HG02642 (cell line): ENCODE data around the gene CTSZ.

Experiments
- ATAC-seq: cut with Tn5 transposase; IDR thresholded peaks from one replicate; pipeline ENCODE4 v1.9.1; 2021; ENCODE audit warnings: mild to moderate bottlenecking; ENCODE audit not compliant: unreplicated experiment, poor library complexity

The CTSZ gene

DNA sequence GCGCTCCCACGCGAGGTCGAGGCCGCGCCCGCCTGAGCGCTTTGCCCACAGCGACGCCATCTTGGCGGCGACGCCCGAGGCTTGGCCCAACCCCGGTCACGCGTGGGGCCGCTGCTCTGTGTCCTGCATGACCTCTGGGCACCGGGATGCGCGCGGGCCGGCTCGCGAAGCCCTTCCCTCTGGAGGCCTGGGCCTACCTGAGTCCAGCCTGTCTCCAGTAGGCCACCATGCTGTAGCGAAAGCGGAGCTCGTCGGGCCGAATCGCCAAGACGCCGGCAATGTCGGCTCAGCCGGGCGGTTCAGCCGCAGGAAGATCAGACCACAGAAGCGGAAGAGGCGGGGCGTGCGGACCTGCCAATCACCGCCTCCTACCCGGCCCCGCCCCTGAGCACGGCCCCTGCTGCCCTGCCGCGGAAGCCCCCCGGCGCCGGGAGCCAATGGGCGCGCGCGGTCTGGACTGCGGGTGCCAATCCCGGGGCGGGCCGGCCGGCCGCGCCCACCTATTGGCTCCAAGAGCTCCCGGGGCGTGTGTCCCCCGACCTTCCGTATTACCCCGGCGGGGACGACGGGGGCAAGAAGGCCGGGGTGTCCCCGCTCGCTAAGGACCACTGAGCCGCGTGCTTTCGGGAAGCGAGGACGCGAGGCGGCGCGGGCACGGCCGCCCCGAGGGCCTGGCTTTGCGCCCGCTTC is 25.1 kb upstream of the CTSZ start, which contains the start of gene ATP5F1E:
TSS of gene ATP5F1E (minus strand) at position 313 of the 690 bp plus-strand sequence. CDS start at position 229, 84 bp downstream.
- peak; percentile 96 for ATAC-seq

GRCh38 chr20:59031564-59032022 is 24.5 kb upstream of the CTSZ start:
- ATAC-seq: no peak

- no peak for ATAC-seq
Observed at GRCh38 chr20:59030911-59031563, 24.0 kb upstream of the CTSZ start.

DNA sequence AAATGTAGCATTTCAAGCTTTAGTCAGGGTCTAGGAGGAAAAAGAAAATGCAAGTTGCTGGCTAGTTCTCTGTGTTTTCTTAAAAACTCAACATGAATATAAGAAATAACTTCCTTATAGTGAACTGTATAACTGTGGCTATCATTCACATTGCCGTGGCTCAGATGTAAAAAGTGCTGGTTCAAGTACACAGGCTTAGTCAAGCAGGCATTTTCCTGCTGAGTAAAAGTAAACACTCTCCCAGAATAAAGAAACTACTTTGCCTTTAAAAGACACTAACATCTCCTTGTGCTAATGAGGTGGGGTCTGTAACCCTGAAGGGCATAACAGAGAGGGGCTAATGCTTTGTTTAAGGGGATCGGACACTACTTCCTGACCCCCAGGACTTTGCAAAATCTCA is 21.8 kb upstream of the CTSZ start:
- no peak for ATAC-seq

GRCh38 chr20:59027741-59028320 is 20.8 kb upstream of the CTSZ start:
- no peak for ATAC-seq

GRCh38 chr20:59026904-59027740 is 20.1 kb upstream of the CTSZ start:
- no peak for ATAC-seq

- ATAC-seq: no peak
Observed at GRCh38 chr20:59025511-59025910, 18.5 kb upstream of the CTSZ start.

GRCh38 chr20:59025086-59025485 is 18.0 kb upstream of the CTSZ start:
- ATAC-seq: no peak

DNA sequence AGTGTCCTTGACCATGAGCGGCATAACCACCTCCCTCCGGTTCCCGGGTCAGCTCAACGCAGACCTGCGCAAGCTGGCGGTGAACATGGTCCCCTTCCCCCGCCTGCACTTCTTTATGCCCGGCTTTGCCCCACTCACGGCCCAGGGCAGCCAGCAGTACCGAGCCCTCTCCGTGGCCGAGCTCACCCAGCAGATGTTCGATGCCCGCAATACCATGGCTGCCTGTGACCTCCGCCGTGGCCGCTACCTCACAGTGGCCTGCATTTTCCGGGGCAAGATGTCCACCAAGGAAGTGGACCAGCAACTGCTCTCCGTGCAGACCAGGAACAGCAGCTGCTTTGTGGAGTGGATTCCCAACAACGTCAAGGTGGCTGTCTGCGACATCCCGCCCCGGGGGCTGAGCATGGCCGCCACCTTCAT is 17.1 kb upstream of the CTSZ start:
- ATAC-seq: no peak

DNA sequence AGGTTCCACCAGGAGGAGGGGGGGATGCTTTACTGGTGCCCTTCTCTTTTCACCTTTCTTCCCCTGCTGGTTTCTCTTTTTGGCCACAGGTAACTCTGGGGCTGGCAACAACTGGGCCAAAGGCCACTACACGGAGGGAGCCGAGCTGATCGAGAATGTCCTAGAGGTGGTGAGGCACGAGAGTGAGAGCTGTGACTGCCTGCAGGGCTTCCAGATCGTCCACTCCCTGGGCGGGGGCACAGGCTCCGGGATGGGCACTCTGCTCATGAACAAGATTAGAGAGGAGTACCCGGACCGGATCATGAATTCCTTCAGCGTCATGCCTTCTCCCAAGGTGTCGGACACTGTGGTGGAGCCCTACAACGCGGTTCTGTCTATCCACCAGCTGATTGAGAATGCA is 16.6 kb upstream of the CTSZ start:
- ATAC-seq: no peak

DNA sequence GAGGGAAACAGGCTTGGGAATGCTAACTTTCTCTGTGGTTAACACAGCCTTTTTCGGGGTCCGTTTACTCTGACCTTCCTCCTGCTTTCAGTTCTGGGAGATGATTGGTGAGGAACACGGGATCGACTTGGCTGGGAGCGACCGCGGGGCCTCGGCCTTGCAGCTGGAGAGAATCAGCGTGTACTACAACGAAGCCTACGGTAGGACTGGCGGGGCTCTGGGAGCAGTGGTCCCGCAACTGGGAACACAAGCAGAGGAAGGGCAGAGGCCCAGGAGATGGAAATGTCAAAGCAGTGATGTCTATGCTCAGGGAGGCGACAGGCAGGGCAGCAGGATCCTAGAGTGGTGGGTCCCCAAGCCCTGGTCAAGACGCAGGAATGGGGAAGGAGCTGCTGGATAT is 15.7 kb upstream of the CTSZ start:
- no peak for ATAC-seq

DNA sequence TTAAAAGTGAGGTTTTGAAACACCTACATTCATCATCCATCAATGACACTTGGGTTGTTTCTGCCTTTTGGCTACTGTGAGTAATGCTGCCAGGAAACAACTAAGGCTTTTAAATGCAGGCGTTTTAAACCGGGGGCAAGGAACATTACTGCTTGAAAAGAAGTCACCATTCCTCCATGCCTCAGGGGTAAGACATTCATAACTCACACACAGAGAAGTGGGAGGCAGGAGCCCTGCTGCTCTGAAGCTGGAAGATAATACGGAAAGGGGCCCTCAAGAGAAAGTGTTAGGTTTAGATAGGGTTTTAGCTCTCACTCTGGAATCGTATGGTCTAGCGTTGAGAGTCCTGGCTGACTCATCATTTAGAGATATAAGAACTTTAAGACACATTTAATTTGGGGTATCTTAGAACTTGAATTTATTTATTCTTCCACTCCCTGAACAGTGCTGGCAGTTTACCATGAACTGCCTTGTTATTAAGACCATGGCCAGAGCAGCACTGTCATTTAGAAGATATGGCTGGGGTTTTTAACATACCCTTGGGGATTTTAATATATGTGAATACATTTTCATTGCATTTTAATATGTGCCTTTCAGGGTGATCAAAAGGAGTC is 14.0 kb upstream of the CTSZ start:
- ATAC-seq: no peak

DNA sequence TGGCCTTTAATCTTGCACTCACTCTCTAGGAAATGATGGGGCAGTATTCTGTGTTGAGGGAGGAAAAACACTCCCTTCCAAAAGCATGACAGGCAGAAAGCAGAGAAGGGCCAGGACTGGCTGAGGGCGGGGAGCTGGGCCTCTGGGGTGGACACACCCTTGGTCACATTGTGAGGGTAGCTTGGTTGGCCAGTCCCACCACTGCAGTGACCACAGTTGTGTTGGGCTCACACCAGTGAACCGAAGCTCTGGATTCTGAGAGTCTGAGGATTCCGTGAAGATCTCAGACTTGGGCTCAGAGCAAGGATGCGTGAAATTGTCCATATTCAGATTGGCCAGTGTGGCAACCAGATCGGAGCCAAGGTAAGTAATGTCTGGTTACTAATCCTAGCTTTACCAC is 12.2 kb upstream of the CTSZ start, which contains the start of gene TUBB1:
TSS of gene TUBB1 (plus strand) at position 213 of the 400 bp plus-strand sequence. CDS start at position 307, 94 bp downstream.
- ATAC-seq: no peak

GRCh38 chr20:59018817-59019216 is 11.8 kb upstream of the CTSZ start:
- no peak for ATAC-seq

DNA sequence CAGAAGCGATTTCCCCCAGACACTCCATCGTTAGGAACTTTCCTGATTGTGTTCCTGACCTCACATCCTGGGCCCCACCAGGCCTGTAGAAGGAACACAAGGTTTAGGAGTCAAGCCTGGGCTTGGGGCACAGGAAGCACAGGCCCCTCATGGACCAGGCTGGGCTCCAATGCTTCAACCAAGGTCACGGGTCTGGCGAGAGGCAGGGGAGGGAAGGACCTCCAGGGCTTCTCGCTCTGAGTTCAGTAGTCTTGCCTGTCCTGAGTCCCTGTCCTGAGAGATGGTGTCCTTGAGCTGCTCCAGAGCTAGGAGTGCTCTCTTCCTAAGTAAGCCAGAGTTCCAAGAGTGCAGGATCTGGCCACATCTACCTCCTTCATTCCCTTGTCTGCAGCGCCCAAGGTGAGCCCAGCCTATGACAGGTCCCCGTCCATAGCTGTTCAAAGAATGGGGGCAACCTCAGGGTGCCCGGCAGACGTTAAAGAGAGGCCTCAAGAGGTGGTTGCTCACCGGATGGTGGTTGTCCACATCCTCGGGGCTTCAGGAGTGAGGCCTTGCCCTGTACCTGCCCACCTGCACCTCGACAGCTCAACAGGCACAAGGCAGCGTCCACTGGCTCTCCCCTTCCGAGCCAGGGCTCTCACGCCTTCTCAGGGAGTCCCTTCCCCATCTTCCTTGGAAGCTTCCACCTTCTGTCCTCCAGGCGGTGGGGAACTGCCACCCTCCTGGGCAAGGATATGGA is 10.6 kb upstream of the CTSZ start:
- no peak for ATAC-seq

DNA sequence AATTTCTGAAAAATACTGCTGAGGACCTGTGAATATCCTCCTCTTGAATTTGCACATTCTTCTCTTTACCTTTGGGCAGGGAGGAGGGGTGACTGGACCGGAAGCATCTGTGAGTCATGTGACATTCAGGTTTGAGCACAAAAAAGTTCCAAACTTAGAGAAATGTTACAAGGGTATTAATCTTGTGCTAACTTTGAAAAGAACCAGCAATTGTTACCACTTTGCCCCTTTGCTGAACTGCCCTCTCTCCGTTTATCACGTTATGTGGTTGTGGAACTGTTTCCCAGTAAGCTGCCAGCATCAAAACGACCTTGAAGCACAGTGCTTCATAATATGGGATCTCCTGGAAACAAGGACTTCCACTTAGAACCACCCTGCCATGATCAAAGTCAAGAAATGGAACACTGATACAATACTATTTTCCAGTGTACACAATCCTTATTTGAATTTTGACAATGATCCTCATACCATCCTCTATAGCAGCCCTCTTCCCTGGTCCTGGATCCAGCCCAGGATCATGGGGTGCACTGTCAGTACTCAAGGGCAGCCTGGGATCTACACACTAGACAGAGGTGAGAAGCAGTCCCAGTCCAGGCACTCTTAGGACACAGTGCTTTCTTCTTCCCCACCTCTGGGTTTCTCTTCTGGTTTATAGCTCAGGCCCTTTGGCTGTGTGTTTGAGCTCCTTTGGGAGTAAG is 9.9 kb upstream of the CTSZ start:
- no peak for ATAC-seq

DNA sequence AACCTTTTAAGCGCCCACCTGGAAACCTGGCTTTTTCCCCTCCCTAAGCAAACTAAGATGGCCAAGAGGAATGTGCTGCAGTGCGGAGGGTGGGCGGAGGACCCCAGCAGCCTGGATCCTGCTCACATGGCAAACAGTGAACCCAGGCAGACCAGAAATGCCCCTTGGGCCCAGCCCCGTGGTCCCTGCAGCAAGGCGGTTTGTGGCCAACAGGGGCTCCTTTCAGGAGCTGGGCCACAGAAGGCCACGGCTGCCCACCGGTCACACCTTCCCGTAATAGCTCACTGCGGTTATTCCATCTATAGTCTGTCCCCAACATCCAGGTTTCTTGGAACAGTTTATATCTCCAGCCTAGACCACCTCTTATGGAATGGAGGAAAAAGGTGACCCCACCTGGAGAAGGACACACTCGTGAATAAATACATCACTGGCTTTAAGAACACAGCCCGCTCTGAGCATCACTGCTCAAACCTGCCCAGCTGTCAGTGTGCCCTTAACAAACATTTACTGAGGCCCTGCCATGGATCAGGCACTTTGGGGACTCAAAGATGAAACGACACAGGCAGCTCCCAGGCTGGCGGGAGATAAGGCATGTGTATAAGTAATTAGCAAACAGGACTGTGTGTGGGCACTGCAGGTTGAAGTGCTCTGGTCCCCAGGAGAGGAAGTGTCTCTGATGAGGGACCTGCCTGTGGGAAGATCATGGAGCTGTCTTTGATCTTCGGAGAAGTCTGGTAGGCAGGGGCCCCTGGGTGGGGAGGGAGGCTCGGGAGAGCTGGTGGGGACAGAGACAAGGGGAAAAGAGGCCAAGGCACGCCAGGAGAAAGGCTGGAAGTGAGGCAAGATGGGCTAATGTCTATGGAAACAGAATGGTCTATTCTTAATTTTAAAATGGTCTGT is 9.0 kb upstream of the CTSZ start:
- ATAC-seq: no peak

- no peak for ATAC-seq
Observed at GRCh38 chr20:59015411-59015810, 8.4 kb upstream of the CTSZ start.
